Uterus (tissue), 4 donors: ENCODE data around the gene RFX2. TPM values are rescaled to one million over a fixed set of nuclear protein-coding genes. Genes with fewer than 3 reads are reported as not detected.

Source experiments
- DNase-seq, 2 donors: peaks; one replicate each; pipeline ENCODE4 v3.0.0-alpha.2; 2019 to 2020
- H3K27ac ChIP-seq, 2 donors: fragments of 200-600 bp; sonication (generic); 1 replicate in 1 of 2; 2 replicates in 1 of 2; pipeline ENCODE4 v1.5.1; 2016 to 2018
- H3K27me3 ChIP-seq, 2 donors: fragments of 200-600 bp; sonication (generic); one replicate each; pipeline ENCODE4 v1.5.1; 2018 to 2019; ENCODE audit warnings: control low read depth in 1 of 2
- H3K36me3 ChIP-seq, 2 donors: fragments of 200-600 bp; sonication (generic); one replicate each; pipeline ENCODE4 v1.5.1; 2019; ENCODE audit warnings: control low read depth in 1 of 2
- H3K4me1 ChIP-seq, 2 donors: fragments of 200-600 bp; sonication (generic); one replicate each; pipeline ENCODE4 v1.5.1; 2018 to 2019; ENCODE audit warnings: control low read depth in 1 of 2
- H3K4me3 ChIP-seq, 2 donors: fragments of 200-600 bp; sonication (generic); 1 replicate in 1 of 2; 2 replicates in 1 of 2; pipeline ENCODE4 v1.5.1; 2018 to 2019; ENCODE audit warnings: mild to moderate bottlenecking in 1 of 2
- H3K9me3 ChIP-seq, 2 donors: fragments of 200-600 bp; sonication (generic); one replicate each; pipeline ENCODE4 v1.5.1; 2019; ENCODE audit warnings: control low read depth in 1 of 2
- CTCF ChIP-seq, 4 experiments: fragments of 200-600 bp in 2 of 4; fragments of 450-650 bp in 2 of 4; sonication (generic) in 2 of 4; IDR thresholded peaks; one replicate each; pipeline ENCODE4 v1.5.1; 2016 to 2019; ENCODE audit warnings: antibody characterized with exemption in 4 of 4, mild to moderate bottlenecking in 2 of 4, moderate library complexity in 1 of 4
- POLR2A ChIP-seq, 2 donors: fragments of 450-650 bp; IDR thresholded peaks; one replicate each; pipeline ENCODE4 v1.6.1; 2016; ENCODE audit warnings: antibody characterized with exemption in 2 of 2, mild to moderate bottlenecking in 1 of 2, moderate library complexity in 1 of 2
- intact Hi-C: fragments of 100-400 bp; cut with DNase I; formaldehyde crosslinking; loops from one replicate; pipeline ENCODE4 v1.15.1; 2023; ENCODE audit warnings: low total_unique reads
- total RNA-seq, 4 donors: library from RNA; depleted of rRNA in 3 of 4; stranded (reverse); fragments of >200 nt in 3 of 4; gene quantifications; one replicate each; pipeline versions ENCODE4 v1.1.0 to v1.2.4, GENCODE V29; 2014 to 2023
- donor health status: DM: yes; HTN: yes; CAD: no.

The RFX2 gene
- total RNA-seq, 4 donors from 2014 or later: 10.5 to 77.9 (median 22.8) TPM

GRCh38 chr19:6063576-6064335 lies 46.5 kb downstream of the RFX2 start:
- H3K36me3 ChIP-seq: no peaks in the 10 kb centered on the region
- TF ChIP-seq CTCF (IDR thresholded peaks at IDR 0.05) (no peak), POLR2A (IDR thresholded peaks at IDR 0.05) (no peak)
- H3K9me3 ChIP-seq: no peaks in the 10 kb centered on the region
- H3K4me3 ChIP-seq: no peak overlapping the region
- H3K27me3 ChIP-seq: no peaks in the 10 kb centered on the region
- peak in 1 of 2 donors; percentile 20 for DNase-seq
- H3K27ac ChIP-seq: peak overlapping the region; percentile 87 to 95
- intact Hi-C loops: no loop called here
- H3K4me1 ChIP-seq: peaks cover 37 to 52% of the 10 kb centered on the region in 2 donors

- peaks cover 39 to 55% of the 10 kb centered on the region in 2 donors for H3K4me1 ChIP-seq
- no peaks in the 10 kb centered on the region for H3K36me3 ChIP-seq
- H3K27me3 ChIP-seq: no peaks in the 10 kb centered on the region
- no peaks in the 10 kb centered on the region for H3K9me3 ChIP-seq
- peak in 1 of 2 donors; percentile 15 for DNase-seq
- H3K27ac ChIP-seq: peak overlapping the region; percentile 87 to 95
- H3K4me3 ChIP-seq: no peak overlapping the region
- intact Hi-C loops: no loop called here
- no peak for TF ChIP-seq CTCF (IDR thresholded peaks at IDR 0.05)
Observed at GRCh38 chr19:6062961-6063575, 47.2 kb downstream of the RFX2 start.

- DNase-seq: peak; percentile 41 to 61
- Histone ChIP-seq H3K4me3 (no peak overlapping the region), H3K27me3 (no peaks in the 10 kb centered on the region), H3K9me3 (no peaks in the 10 kb centered on the region), H3K27ac (peak overlapping the region; percentile 87 to 95), H3K36me3 (no peaks in the 10 kb centered on the region), H3K4me1 (peaks cover 37 to 58% of the 10 kb centered on the region in 2 donors)
- TF ChIP-seq CTCF (IDR thresholded peaks at IDR 0.05) (no peak), POLR2A (IDR thresholded peaks at IDR 0.05) (no peak)
- intact Hi-C loops: no loop called here
Observed at GRCh38 chr19:6062274-6062673, 48.0 kb downstream of the RFX2 start.

GRCh38 chr19:6061376-6062130 lies 48.7 kb downstream of the RFX2 start:
- no peaks in the 10 kb centered on the region for H3K36me3 ChIP-seq
- TF ChIP-seq CTCF (IDR thresholded peaks at IDR 0.05) (no peak), POLR2A (IDR thresholded peaks at IDR 0.05) (peak in 1 of 2 donors; percentile 24)
- no peaks in the 10 kb centered on the region for H3K9me3 ChIP-seq
- peak overlapping the region; percentile 87 to 95 for H3K27ac ChIP-seq
- intact Hi-C loops: no loop called here
- DNase-seq: peak in 1 of 2 donors; percentile 66
- no peaks in the 10 kb centered on the region for H3K27me3 ChIP-seq
- peak overlapping the region in 1 of 2 donors; percentile 3 for H3K4me3 ChIP-seq
- peaks cover 36 to 56% of the 10 kb centered on the region in 2 donors for H3K4me1 ChIP-seq
